Testis (tissue), 3 donors: ENCODE measurements around the gene MROH2A. TPM values are rescaled to one million over a fixed set of nuclear protein-coding genes. Genes with fewer than 3 reads are reported as not detected.

Source experiments
- DNase-seq: peaks from one replicate; pipeline ENCODE4 v3.0.0-alpha.2; 2019
- H3K27ac ChIP-seq, 2 donors: fragments of 200-600 bp; sonication (generic); one replicate each; pipeline ENCODE4 v1.5.1; 2019
- H3K27me3 ChIP-seq: fragments of 200-600 bp; sonication (generic); one replicate; pipeline ENCODE4 v1.5.1; 2019
- H3K36me3 ChIP-seq: fragments of 200-600 bp; sonication (generic); one replicate; pipeline ENCODE4 v1.5.1; 2017; ENCODE audit warnings: low read depth; ENCODE audit errors: missing control alignments
- H3K4me1 ChIP-seq: fragments of 200-600 bp; sonication (generic); one replicate; pipeline ENCODE4 v1.5.1; 2019
- H3K4me3 ChIP-seq, 2 donors: fragments of 200-600 bp; sonication (generic); one replicate each; pipeline ENCODE4 v1.5.1; 2017 to 2019
- H3K9me3 ChIP-seq: fragments of 200-600 bp; sonication (generic); one replicate; pipeline ENCODE4 v1.5.1; 2017
- POLR2A ChIP-seq: fragments of 450-650 bp; IDR thresholded peaks from one replicate; pipeline ENCODE4 v1.6.1; 2017; ENCODE audit warnings: antibody characterized with exemption, mild to moderate bottlenecking, moderate library complexity
- WGBS, 2 donors: methylation state at CpG; one replicate each; pipeline ENCODE4 v1.1.5; 2018; 5-methylcytosine and 5-hydroxymethylcytosine counted together
- intact Hi-C: fragments of 100-400 bp; cut with DNase I; formaldehyde crosslinking; loops from one replicate; pipeline ENCODE4 v1.15.1; 2023; ENCODE audit warnings: low total_unique reads
- polyA plus RNA-seq: library from polyadenylated mRNA; stranded (reverse); fragments of 350-450 nt; fragmentation: Illumina TruSeq; extraction: RNeasy Lipid Tissue Mini Kit (QIAGEN cat#74804); gene quantifications from one replicate; pipeline ENCODE4 v1.2.3, GENCODE V29; 2014; ENCODE audit warnings: low read depth, low replicate concordance; ENCODE audit not compliant: insufficient read depth
- total RNA-seq, 2 donors: library from RNA; depleted of rRNA; stranded (reverse); fragments of >200 nt; gene quantifications; one replicate each; pipeline ENCODE4 v1.2.3, GENCODE V29; 2016
- TF ChIP-seq, protein P1 (sequence below), 3 experiments: fragments of 450-650 bp in 2 of 3; fragments of 200-600 bp in 1 of 3; sonication (generic) in 1 of 3; IDR thresholded peaks; one replicate each; pipeline ENCODE4 v1.5.1; 2016 to 2019; ENCODE audit warnings: antibody characterized with exemption in 3 of 3, mild to moderate bottlenecking in 2 of 3, moderate library complexity in 1 of 3

Gene MROH2A
- total and polyA plus RNA-seq, 3 donors from 2014 or later: 5.1 to 10.7 (median 5.3) TPM

DNA sequence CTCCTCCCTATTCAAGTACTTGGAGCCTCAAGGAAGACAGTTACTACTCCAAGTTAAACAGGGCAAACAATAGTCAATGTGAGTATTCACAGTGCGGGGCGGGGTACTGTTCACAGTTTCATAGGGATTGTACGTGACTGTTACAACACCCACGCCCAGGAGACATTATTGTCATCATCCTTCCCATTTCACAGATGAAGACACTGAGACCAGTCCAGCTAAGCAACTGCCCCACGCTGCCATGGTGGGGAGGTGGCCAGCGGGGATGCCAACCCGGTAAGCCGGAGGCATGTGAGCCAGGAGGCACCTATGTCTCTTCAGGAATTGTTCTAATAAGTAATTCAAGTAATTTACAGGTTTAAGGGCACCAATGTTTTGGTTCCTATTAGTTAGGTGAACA is 75.2 kb downstream of the MROH2A start:
- intact Hi-C loops: no loop called here
- Histone ChIP-seq H3K36me3 (no peaks in the 10 kb centered on the region), H3K9me3 (no peaks in the 10 kb centered on the region), H3K27ac (no peak overlapping the region), H3K27me3 (no peaks in the 10 kb centered on the region), H3K4me3 (peak overlapping the region; percentile 61 to 85), H3K4me1 (no peaks in the 10 kb centered on the region)
- DNase-seq: peak; percentile 9
- TF ChIP-seq, protein P1, sequence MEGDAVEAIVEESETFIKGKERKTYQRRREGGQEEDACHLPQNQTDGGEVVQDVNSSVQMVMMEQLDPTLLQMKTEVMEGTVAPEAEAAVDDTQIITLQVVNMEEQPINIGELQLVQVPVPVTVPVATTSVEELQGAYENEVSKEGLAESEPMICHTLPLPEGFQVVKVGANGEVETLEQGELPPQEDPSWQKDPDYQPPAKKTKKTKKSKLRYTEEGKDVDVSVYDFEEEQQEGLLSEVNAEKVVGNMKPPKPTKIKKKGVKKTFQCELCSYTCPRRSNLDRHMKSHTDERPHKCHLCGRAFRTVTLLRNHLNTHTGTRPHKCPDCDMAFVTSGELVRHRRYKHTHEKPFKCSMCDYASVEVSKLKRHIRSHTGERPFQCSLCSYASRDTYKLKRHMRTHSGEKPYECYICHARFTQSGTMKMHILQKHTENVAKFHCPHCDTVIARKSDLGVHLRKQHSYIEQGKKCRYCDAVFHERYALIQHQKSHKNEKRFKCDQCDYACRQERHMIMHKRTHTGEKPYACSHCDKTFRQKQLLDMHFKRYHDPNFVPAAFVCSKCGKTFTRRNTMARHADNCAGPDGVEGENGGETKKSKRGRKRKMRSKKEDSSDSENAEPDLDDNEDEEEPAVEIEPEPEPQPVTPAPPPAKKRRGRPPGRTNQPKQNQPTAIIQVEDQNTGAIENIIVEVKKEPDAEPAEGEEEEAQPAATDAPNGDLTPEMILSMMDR (IDR thresholded peaks at IDR 0.05): no peak
- no peak for TF ChIP-seq POLR2A
- 37 to 40% methylated on average over 8 of the region's 8 CpGs for WGBS, 2 donors

DNA sequence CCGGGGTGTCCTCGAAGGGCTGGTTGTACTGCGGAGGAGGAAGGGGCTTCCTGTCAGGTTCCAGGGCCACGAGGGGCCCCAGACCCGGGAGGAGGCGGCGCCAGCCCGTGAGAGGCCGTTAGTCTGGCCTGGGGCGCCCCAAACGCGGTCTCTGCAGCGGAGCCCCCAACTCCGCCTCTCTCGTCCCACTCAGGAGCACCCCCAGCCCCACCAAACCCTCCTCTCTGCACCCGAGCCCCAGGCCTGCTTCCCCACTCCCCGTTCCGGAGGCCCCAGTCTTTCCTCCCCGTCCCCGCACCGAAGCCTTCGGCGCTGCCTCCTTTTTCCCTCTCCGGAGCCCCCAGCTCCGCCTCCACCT is 75.7 kb downstream of the MROH2A start:
- WGBS, 2 donors: 0 to 1% methylated on average over 24 to 25 of the region's 25 CpGs
- H3K27ac ChIP-seq: no peak overlapping the region
- no peak for TF ChIP-seq POLR2A
- TF ChIP-seq, protein P1 (IDR thresholded peaks at IDR 0.05): no peak
- intact Hi-C loops: no loop called here
- H3K27me3 ChIP-seq: no peaks in the 10 kb centered on the region
- H3K4me1 ChIP-seq: no peaks in the 10 kb centered on the region
- H3K36me3 ChIP-seq: no peaks in the 10 kb centered on the region
- peak; percentile 11 for DNase-seq
- H3K4me3 ChIP-seq: peak overlapping the region; percentile 61 to 85
- H3K9me3 ChIP-seq: no peaks in the 10 kb centered on the region

DNA sequence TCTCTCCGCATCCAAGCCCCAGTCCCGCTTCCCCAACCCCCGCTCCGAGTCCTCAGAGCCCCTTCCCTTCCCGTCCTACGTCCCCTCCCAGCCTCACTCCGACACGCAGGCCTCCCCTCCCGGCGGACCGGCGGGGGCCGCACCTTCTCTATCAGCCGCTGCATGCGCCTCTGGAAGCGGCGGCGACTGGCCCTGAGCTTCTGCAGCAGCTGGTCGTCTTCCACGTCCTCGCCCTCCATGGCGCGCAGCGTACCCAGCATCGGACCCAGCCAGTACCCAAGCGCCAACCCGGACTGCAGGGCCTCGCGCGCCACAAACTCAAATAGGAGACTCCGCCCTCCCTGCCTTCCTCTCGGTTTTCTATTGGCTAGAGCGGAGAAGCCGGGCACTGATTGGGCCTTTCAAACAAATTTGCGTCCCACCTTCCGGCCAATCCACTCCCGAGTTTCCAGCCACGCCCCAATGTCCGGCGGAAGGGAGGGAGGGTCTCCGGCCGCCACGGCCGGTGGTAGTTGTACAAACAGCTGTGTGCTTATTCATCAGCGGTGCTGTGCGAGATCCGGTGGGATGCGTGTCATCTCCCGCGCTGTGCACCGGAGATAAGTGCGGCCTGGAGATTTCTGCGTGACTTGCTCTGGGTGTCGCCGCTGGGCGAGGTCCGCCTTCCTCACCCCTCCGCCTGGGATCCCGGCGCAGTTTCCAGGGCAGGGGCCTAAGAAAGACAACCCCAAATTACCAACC is 76.3 kb downstream of the MROH2A start, which contains the start of gene HJURP:
TSS of gene HJURP (minus strand) at position 295 of the 741 bp plus-strand sequence. CDS start at position 260, 35 bp downstream.
- no peak for TF ChIP-seq POLR2A
- TF ChIP-seq, protein P1 (IDR thresholded peaks at IDR 0.05): no peak
- Histone ChIP-seq H3K36me3 (no peaks in the 10 kb centered on the region), H3K9me3 (no peaks in the 10 kb centered on the region), H3K4me3 (peak within 1 kb of the TSS; percentile 61 to 85), H3K27ac (peak within 1 kb of the TSS in 1 of 2 donors; percentile 48), H3K4me1 (no peaks in the 10 kb centered on the region), H3K27me3 (no peaks in the 10 kb centered on the region)
- intact Hi-C loops: no loop called here
- DNase-seq: peak; percentile 98
- 0% methylated on average over 36 to 60 of the region's 60 CpGs for WGBS, 2 donors

DNA sequence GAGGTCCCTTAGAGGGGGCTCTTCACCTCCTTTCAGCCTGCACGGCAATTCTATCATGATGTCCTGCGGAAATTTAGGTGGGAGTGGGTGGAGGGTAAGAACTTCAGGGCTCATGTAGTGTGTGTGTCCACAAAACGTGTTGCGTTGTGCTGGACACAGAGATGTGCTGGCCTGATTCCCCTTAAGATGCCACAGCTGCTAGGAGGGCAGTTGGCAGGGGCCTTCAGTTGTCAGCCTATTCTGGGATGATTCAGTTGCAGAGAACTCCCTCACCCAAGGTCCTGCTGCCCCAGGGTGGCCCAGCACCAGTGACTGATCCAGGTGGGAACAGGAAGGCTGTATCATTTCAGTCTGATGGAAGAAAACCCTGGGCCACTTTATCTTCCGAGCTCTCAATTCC is 77.2 kb downstream of the MROH2A start:
- DNase-seq: no peak
- Histone ChIP-seq H3K9me3 (no peaks in the 10 kb centered on the region), H3K4me3 (no peak overlapping the region), H3K36me3 (no peaks in the 10 kb centered on the region), H3K27me3 (no peaks in the 10 kb centered on the region), H3K4me1 (no peaks in the 10 kb centered on the region), H3K27ac (no peak overlapping the region)
- intact Hi-C loops: no loop called here
- no peak for TF ChIP-seq POLR2A
- TF ChIP-seq, protein P1 (IDR thresholded peaks at IDR 0.05): no peak
- WGBS, 2 donors: 60 to 68% methylated on average over 5 of the region's 5 CpGs

DNA sequence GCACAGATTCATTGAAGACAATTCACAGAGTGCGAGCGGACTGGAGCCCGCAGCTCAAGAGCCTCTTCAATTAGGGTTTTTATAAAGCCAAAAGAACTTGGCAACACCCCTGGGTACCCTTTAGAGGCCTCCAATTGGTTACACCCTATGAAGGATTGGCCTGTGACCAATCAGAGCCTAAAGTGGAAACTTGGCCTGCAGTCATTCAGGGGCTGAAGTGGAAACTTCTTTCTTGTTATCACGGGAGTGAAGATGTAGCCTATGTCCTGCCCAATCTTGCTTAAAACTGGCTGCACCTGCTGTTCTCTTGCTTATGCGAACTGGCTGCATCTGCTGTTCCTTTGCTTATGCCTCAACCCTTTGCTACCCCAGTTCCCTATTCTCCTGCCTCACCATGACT is 78.1 kb downstream of the MROH2A start:
- DNase-seq: no peak
- Histone ChIP-seq H3K27ac (no peak overlapping the region), H3K27me3 (no peaks in the 10 kb centered on the region), H3K36me3 (no peaks in the 10 kb centered on the region), H3K4me3 (no peak overlapping the region), H3K4me1 (no peaks in the 10 kb centered on the region), H3K9me3 (no peaks in the 10 kb centered on the region)
- no peak for TF ChIP-seq POLR2A
- TF ChIP-seq, protein P1 (IDR thresholded peaks at IDR 0.05): no peak
- WGBS, 2 donors: 78% methylated on average over 5 of the region's 5 CpGs
- intact Hi-C loops: no loop called here
